ENCODE measurements around the gene DHX34.
A peak's percentile ranks its signal among the peaks of the same experiment; 100 is the strongest.

Gene DHX34

GRCh38 chr19:47421244-47421786 is 72.2 kb downstream of the DHX34 start:
- DNase-seq = no peak

- DNase-seq = no peak
Observed at GRCh38 chr19:47421844-47422395, 72.8 kb downstream of the DHX34 start.

DNA sequence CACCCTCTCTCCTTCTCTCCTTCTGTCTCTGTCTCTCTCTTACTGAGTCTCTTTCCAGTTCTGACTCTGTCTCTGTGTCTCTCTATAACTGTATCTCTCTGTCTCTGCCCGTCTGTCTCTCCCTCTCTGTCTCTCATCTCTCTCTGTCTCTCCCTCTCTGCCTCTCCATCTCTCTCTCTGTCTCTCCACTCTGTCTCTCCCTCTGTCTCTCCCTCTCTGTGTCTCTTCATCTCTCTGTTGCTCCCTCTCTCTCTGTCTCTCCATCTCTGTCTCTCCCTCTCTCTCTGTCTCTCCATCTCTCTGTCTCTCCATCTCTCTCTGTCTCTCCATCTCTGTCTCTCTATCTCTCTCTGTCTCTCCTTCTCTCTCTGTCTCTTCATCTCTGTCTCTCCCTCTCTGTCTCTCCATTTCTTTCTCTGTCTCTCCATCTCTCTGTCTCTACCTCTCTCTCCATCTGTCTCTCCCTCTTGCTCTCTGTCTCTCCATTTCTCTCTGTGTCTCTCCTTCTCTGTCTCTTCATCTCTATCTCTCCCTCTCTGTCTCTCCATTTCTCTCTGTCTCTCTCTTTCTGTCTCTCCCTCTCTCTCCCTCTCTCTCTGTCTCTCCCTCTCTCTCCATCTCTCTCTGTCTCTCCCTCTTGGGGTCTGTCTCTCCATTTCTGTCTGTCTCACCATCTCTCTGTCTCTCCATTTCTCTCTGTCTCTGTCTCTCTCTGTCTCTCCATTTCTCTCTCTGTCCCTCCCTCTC is 73.5 kb downstream of the DHX34 start:
- DNase-seq = no peak

DNA sequence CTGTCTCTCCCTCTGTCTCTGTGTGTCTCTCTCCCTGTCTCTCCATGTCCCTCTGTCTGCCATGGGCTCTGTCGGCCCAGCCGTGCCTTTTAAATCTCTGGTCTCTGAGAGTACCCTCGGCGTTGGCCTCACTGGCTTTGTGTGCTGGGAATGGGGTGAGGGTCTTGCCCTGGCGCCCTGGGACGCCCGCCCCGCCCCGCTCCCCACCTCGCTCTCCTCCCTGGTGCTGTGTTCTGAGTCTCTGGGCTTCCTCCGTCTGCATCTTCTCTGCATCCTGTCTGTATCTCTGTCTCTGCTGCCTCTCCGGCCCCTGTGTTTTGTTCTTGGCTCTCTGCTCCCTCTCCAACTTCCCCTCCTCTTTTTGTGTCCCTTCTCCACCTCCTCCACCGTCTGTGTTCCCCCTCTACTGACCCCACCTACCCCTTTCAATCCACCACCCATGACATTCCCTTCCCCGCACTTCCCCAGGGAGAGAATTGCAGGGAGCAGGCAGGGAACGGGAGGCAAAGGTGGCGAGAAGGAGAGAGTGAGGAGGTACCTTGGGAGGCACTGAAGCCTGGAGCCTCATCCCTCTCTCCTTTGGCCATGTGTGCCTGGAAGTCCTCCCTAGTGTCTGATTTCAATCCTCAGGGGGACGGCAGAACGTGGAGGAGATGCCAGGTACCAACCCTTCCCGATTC is 74.2 kb downstream of the DHX34 start:
- no peak for DNase-seq

DNA sequence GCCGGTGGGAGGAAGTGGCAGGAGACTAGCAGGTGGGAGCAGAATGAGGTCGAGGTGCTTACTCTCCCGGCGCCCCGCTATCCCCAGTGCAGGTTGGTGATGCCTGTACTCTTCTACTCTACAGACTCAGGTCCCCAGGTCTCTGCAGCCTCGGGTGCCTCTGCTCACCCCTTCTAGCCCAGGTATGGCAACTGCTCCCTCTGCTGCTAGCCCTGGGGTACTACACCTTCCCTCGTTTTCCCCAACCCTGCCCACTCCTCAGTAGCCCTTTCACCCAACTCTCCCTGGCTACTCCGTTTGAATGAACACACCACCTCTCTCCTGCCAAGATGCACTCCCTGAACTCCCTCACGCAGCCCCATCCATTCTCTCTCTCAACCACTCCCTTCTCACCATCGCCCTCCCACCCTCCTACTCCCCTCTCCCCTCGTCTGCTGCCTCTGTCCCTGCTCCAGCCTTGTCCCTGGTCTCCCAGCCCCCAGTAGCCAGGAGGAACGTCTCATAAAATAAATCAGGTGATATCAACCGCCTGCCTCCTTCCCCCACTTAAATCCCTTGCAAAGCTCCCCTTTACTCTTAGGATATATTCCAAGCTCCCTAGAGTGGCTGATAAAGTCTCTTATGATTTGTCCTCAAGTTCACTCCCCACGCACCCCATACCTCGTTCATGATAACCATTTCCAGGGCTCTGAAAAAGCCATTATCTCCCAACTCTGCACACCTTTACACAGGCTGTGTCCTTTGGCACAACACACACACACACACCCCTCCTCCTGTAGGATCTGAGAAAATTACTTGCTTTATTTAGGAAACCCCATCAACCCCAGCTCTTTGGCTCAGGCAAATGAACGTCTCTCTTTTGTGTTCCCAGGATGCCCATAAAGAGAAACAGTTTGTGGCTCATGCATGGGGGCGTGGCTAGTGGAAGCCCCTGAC is 78.4 kb downstream of the DHX34 start:
- peak; percentile 27 for DNase-seq

GRCh38 chr19:47428177-47428894 is 79.2 kb downstream of the DHX34 start:
- DNase-seq = peak; percentile 97

DNA sequence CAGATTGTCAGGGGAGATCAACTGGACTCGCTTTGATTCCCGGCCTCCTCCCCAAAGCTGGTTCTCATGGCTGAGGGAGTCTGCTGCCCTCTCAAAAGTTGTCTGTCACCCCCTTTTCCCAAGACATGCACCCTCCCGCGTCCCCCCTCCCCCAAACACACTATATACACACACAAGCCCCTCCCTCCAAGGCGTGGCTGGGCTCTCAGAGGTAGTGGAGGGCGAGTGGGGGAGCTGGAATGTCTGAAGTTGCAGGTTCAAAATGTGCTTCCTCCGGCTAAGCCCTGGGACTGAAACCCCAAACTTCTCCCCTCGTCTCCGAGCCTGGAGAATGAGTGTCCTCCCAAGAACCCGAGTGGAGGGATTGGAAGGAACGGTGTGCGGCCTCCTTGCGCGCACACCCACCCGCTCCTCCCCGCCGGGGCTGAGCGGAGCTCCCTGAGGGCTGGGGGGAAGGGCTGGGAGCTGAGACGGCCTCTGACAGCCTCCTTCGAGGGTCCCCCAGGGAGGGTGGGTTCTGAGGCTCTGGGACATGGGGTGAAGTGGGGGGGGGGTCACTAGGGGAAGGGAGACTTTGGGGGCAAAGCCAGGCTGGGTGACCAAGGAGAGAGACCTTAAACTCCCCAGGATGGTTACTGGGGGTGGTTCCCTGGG is 80.2 kb downstream of the DHX34 start:
- no peak for DNase-seq

DNA sequence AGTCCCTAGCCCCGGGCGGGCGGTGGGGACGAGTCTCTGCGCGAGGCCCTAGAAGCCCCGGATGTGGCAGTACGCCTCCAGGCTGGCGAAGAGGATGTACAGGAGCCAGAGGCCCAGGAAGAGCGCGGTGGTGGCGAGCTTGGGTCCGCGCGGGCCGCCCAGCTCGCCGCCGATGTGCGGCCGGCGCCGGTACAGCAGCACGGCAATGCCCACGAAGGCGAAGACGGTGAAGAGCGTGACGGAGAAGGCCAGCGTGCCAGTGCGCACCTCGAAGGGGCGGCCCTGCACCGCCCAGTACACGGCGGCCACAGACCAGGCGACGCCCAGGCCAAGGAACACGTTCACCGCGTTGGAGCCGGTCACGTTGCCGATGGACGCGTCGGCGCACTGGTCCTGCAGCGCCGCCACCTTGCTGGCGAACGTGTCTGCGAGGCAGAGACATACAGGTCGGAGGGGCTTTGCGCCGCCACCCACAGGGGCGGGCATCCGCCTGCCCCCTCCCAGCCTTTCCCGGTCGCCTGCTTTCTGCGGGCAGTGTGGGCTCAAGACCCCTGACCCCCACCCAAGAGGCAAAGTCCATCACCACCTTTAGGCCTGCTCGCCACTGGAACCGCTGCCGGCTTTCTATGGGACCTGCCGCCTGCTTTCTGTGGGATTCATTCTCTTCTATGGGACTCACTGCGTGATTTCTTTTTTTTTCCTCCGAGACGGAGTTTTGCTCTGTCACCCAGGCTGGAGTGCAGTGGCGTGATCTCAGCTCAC is 81.1 kb downstream of the DHX34 start:
- DNase-seq = no peak

DNA sequence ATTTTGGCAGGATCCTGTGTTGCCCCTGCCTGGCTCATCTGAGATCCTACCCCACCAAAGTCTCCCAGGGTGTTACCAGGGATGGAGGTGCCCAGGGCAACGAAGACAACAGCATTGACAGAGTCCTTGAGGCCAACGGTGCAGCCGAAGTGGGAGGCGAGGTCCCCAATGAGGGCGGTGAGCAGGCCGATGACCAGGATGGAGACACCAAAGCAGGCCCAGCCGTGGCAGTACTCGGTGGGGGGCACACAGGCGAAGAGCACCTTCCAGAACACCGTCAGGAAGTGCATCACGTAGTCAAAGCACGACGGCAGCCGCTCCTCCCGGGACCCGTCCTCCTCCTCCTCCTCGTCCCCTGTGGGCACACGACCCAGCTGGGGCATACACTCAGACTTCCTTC is 83.0 kb downstream of the DHX34 start:
- DNase-seq = no peak
